Measurements from ENCODE around the gene OTOP1.
"Not testable (repeated sequence)": the region's sequence is repeated elsewhere in the genome, so short reads cannot be mapped to it uniquely, and the experiment has no call there.

Gene OTOP1

GRCh38 chr4:4141186-4141585 is 85.5 kb downstream of the OTOP1 start:
- H3K4me3 ChIP-seq (ENCODE audit: low read length); H3K9me3 ChIP-seq (replicated peaks; ENCODE audit: insufficient read depth, low read length); H3K9me2 ChIP-seq (replicated peaks; ENCODE audit: insufficient read depth, low read length); H3K27me3 ChIP-seq (replicated peaks; ENCODE audit: insufficient read depth, low read length); H3K79me2 ChIP-seq (ENCODE audit: low read length); DNase-seq; H3K4me2 ChIP-seq (ENCODE audit: low read depth, low read length); H3K27ac ChIP-seq (ENCODE audit: low read length); H3K4me1 ChIP-seq (ENCODE audit: low read length); H3K9ac ChIP-seq (ENCODE audit: low read length); H4K20me1 ChIP-seq (ENCODE audit: insufficient read depth, low read length); H3F3A ChIP-seq (ENCODE audit: insufficient read depth, low read length); H3K36me3 ChIP-seq (replicated peaks; ENCODE audit: insufficient read depth, low read length); H2AFZ ChIP-seq (ENCODE audit: low read length): not testable (repeated sequence)

Measured in MM.1S (cell line).